ENCODE measurements around the gene PON1. TPM values are rescaled to one million over a fixed set of nuclear protein-coding genes. Genes with fewer than 3 reads are reported as not detected.

Gene PON1
- total and polyA plus RNA-seq, 2 donors (not counting 1 experiment from before 2014, with no cell fraction given), result not detected

DNA sequence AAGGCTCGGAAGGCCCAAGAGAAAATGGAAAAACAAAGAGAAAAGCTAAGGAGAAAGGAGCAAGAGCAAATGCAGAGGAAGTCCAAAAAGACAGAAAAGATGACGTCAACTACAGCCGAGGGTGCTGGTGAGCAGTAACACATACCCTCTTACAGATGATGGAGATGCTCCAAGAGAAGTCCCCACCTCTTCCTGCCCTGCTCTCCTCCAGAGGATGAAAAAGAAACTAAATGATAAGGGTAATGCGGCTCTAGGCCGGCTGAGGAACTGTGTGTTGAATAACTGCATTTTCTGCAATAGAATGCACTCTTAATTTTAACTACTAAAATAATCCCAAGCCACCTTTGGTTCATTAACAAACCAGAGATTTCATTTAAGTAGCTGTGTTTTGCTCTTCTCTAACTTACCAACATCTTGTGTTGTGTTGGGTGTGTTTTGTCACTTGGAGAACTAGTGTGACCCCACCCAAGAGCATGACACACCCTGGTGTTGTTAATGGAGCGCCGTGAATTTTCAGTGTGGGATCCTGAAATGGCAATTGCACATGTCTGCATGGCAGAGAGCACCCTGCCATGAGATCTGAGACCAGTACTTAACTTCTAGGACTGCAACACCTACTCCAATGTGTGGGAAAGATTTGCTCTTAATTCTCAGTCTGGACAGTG is 34.0 kb downstream of the PON1 start:
- no peak overlapping the region for H3K27ac Mint-ChIP-seq
- no peaks in the 10 kb centered on the region for H3K27me3 ChIP-seq (replicated peaks in 1 of 4; ENCODE audit: control extremely low read depth in 1 of 4, control insufficient read depth in 3 of 4, insufficient read depth in 4 of 4, low read length in 3 of 4)
- CTCF ChIA-PET, result no interaction called here

DNA sequence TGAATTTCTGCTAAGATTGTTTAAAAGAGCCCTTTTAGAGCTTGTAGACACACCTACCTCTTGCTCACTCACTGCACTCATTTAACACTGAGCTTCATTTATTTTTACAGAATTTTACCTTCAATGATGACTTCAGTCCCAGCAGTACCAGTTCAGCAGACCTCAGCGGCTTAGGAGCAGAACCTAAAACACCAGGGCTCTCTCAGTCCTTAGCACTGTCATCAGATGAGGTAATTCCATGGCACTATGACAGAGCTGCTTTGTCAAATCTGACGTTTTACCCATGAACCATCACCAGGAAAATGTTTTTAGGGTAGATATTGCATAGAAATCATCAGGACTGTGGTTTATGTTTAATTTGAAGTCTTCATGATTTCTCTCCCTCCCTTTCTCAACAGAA is 38.2 kb downstream of the PON1 start:
- Histone ChIP-seq H3K9me3 (ENCODE audit: control extremely low read depth in 1 of 3, control insufficient read depth in 2 of 3, insufficient read depth in 1 of 3, low read length in 2 of 3) (no peaks in the 10 kb centered on the region), H3K4me3 (ENCODE audit: control extremely low read depth in 1 of 5, extremely low read depth in 1 of 5, insufficient read depth in 1 of 5, low read depth in 2 of 5, low read length in 4 of 5) (no peak overlapping the region), H3K79me2 (ENCODE audit: control insufficient read depth, insufficient read depth, low read length) (no peaks in the 10 kb centered on the region), H3K4me2 (replicated peaks; ENCODE audit: low read depth, low read length, poor library complexity, severe bottlenecking) (no peak overlapping the region), H4K20me1 (ENCODE audit: control insufficient read depth, insufficient read depth, low read length, poor library complexity, severe bottlenecking) (no peaks in the 10 kb centered on the region), H3K27me3 (replicated peaks in 1 of 4; ENCODE audit: control extremely low read depth in 1 of 4, control insufficient read depth in 3 of 4, insufficient read depth in 4 of 4, low read length in 3 of 4) (no peaks in the 10 kb centered on the region), H3K9ac (ENCODE audit: low read length) (no peak overlapping the region), H3K4me1 (ENCODE audit: control insufficient read depth in 2 of 2, insufficient read depth in 2 of 2, low read length in 2 of 2) (no peaks in the 10 kb centered on the region), H2AFZ (ENCODE audit: insufficient read depth, low read depth, low read length, poor library complexity, severe bottlenecking) (no peak overlapping the region), H3K27ac (ENCODE audit: low read length in 2 of 2) (no peak overlapping the region), H3K36me3 (replicated peaks in 1 of 2; ENCODE audit: control extremely low read depth in 1 of 2, control insufficient read depth in 1 of 2, extremely low read depth in 1 of 2, insufficient read depth in 2 of 2, low read length in 1 of 2) (no peaks in the 10 kb centered on the region)
- WGBS (ENCODE audit: insufficient coverage), result 83% methylated on average over 1 of the region's 2 CpGs
- Mint-ChIP-seq H3K9me3 (ENCODE audit: insufficient read depth) (no peaks in the 10 kb centered on the region), H3K4me1 (no peaks in the 10 kb centered on the region), H3K4me3 (no peak overlapping the region), H3K27ac (no peak overlapping the region), H3K27me3 (no peaks in the 10 kb centered on the region)
- POLR2A ChIA-PET, result no interaction called here
- intact Hi-C loops (cut with micrococcal nuclease), result no loop called here
- TF ChIP-seq, protein P1, sequence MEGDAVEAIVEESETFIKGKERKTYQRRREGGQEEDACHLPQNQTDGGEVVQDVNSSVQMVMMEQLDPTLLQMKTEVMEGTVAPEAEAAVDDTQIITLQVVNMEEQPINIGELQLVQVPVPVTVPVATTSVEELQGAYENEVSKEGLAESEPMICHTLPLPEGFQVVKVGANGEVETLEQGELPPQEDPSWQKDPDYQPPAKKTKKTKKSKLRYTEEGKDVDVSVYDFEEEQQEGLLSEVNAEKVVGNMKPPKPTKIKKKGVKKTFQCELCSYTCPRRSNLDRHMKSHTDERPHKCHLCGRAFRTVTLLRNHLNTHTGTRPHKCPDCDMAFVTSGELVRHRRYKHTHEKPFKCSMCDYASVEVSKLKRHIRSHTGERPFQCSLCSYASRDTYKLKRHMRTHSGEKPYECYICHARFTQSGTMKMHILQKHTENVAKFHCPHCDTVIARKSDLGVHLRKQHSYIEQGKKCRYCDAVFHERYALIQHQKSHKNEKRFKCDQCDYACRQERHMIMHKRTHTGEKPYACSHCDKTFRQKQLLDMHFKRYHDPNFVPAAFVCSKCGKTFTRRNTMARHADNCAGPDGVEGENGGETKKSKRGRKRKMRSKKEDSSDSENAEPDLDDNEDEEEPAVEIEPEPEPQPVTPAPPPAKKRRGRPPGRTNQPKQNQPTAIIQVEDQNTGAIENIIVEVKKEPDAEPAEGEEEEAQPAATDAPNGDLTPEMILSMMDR (IDR thresholded peaks at IDR 0.05), result no peak
- no peak for TF ChIP-seq EZH2 (IDR thresholded peaks at IDR 0.05; ENCODE audit: borderline replicate concordance, insufficient read depth, low read depth, low read length, poor library complexity, severe bottlenecking)
- DNase-seq (no peak), ATAC-seq (ENCODE audit: low read depth) (no peak)
- CTCF ChIA-PET, result interaction anchor here (0.5 kb wide), 1 partner anchor 15 kb away, joined by 3 read pairs; no protein-coding TSS in a partner anchor

More for the DNA sequence above, 34.0 kb downstream of the PON1 start:
- TF ChIP-seq, protein P1 (IDR thresholded peaks at IDR 0.05), result no peak
- no peak for TF ChIP-seq EZH2 (IDR thresholded peaks at IDR 0.05; ENCODE audit: borderline replicate concordance, insufficient read depth, low read depth, low read length, poor library complexity, severe bottlenecking)
- Histone ChIP-seq H3K36me3 (replicated peaks in 1 of 2; ENCODE audit: control extremely low read depth in 1 of 2, control insufficient read depth in 1 of 2, extremely low read depth in 1 of 2, insufficient read depth in 2 of 2, low read length in 1 of 2) (no peaks in the 10 kb centered on the region), H2AFZ (ENCODE audit: insufficient read depth, low read depth, low read length, poor library complexity, severe bottlenecking) (no peak overlapping the region), H3K4me3 (ENCODE audit: control extremely low read depth in 1 of 5, extremely low read depth in 1 of 5, insufficient read depth in 1 of 5, low read depth in 2 of 5, low read length in 4 of 5) (no peak overlapping the region), H3K27ac (ENCODE audit: low read length in 2 of 2) (no peak overlapping the region), H3K4me1 (ENCODE audit: control insufficient read depth in 2 of 2, insufficient read depth in 2 of 2, low read length in 2 of 2) (no peaks in the 10 kb centered on the region), H3K4me2 (replicated peaks; ENCODE audit: low read depth, low read length, poor library complexity, severe bottlenecking) (no peak overlapping the region), H4K20me1 (ENCODE audit: control insufficient read depth, insufficient read depth, low read length, poor library complexity, severe bottlenecking) (no peaks in the 10 kb centered on the region), H3K9ac (ENCODE audit: low read length) (no peak overlapping the region), H3K9me3 (ENCODE audit: control extremely low read depth in 1 of 3, control insufficient read depth in 2 of 3, insufficient read depth in 1 of 3, low read length in 2 of 3) (no peaks in the 10 kb centered on the region), H3K79me2 (ENCODE audit: control insufficient read depth, insufficient read depth, low read length) (no peaks in the 10 kb centered on the region)
- POLR2A ChIA-PET, result no interaction called here
- Mint-ChIP-seq H3K9me3 (ENCODE audit: insufficient read depth) (no peaks in the 10 kb centered on the region), H3K4me3 (no peak overlapping the region), H3K27me3 (no peaks in the 10 kb centered on the region), H3K4me1 (no peaks in the 10 kb centered on the region)
- DNase-seq (no peak), ATAC-seq (ENCODE audit: low read depth) (no peak)
- intact Hi-C loops (cut with micrococcal nuclease), result no loop called here
- 97% methylated on average over 5 of the region's 7 CpGs for WGBS (ENCODE audit: insufficient coverage)
